SKM-1 (cell line): ENCODE results near the gene ZDHHC11B.
"Not testable (repeated sequence)": the region's sequence is repeated elsewhere in the genome, so short reads cannot be mapped to it uniquely, and the experiment has no call there.

ENCODE experiments used
- DNase-seq: peaks from one replicate; lab custom pipeline; 2025; ENCODE audit not compliant: unreplicated experiment; lab: John Stamatoyannopoulos, UW

The ZDHHC11B gene

GRCh38 chr5:691049-691448 lies 93.5 kb downstream of the ZDHHC11B start:
- not testable (repeated sequence) for DNase-seq

GRCh38 chr5:690293-690692 lies 94.2 kb downstream of the ZDHHC11B start:
- DNase-seq, result not testable (repeated sequence)

DNA sequence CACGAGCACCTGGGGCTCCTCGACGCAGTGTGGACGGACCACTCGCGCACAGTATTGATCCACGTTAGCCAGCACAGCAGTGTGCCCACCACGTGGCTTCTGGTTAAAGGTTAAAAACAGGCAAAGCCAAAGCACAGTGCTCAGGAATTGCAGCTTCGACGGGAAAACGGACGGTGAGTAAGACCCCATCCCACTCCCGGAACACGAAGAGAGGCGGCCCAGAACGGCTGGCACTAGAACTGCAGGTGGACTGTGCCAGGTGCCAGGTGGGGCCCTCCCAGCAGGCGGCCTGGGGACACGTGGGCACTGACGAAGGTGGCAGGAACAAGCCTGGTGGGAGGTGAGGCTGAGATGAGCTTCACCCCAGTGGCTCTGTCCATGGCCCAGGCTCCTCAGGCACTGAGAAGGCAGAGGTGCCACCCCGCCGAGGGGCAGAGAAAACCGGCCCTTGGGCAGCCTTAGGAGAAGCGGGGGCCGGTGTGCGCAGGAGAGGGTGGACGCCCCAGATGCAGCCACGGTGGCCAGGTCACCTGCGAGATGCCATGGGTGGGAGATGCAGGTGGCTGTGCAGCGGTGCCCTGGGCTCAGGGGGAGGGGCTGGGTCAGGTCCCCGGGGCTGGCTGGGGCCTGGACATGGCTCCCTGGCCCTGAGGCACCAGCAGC lies 96.0 kb downstream of the ZDHHC11B start:
- not testable (repeated sequence) for DNase-seq

- not testable (repeated sequence) for DNase-seq
These were observed 97.6 kb downstream of the ZDHHC11B start for GRCh38 chr5:686936-687335.

DNA sequence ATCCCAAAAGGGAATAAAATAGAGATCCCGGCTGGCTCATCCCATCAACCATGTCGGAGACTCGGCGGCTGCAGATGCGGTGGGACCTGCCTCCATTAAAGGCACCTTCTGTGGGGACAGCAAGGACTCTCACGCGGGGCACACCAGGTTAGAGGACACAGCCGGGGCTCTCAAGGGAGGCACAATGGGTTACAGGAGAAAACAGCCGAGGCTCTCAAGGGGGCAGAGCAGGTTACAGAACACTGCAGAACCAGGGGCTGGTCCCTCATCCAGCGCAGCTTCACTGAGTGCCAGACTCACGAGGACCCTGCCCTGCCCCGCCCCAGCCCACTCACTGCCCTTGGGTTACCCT lies 98.4 kb downstream of the ZDHHC11B start:
- DNase-seq, result not testable (repeated sequence)

DNA sequence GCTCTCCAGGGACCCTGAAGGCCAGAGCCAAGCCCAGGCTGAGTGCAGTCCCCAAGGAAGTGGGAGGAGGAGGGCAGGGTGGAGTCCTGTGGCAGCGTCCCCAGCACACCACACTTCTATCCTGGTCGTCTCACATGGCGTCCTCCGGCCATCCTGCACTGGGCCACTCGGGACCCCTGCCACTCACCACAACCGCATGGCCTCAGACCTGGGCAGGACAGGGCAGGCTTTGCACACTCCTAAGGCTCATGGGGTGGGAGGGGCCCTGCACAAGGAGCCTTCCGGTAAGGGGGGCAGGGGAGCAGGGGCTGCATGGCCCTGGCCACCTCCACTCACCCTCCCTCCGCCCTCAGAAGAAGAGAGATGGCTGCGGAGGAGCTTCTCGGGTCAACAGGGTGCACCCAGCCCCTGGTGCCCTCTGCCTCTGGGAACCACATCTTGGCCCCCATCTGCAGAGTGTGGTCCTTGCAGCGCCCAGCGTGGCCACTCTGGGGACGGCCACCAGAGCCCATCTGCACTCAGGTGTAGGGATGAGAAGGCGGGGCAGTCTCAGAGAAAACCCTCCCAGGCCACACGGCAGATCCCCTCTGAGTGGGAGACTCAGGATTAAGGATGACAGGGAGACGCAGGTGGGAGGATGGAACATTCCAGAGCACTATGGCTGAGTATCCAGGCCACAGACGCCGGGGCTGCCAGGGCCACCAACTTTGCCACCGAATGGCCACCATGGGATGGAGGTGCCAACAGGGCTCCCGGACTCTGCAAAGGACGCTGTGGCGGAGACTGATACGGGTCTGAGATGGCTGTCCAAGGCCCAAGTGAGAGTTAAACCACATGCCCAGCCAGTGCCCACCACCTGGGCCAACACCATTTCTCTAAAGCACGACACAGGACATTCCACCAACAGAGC lies 99.0 kb downstream of the ZDHHC11B start:
- no peak for DNase-seq

GRCh38 chr5:684751-685216 lies 99.7 kb downstream of the ZDHHC11B start:
- no peak for DNase-seq

DNA sequence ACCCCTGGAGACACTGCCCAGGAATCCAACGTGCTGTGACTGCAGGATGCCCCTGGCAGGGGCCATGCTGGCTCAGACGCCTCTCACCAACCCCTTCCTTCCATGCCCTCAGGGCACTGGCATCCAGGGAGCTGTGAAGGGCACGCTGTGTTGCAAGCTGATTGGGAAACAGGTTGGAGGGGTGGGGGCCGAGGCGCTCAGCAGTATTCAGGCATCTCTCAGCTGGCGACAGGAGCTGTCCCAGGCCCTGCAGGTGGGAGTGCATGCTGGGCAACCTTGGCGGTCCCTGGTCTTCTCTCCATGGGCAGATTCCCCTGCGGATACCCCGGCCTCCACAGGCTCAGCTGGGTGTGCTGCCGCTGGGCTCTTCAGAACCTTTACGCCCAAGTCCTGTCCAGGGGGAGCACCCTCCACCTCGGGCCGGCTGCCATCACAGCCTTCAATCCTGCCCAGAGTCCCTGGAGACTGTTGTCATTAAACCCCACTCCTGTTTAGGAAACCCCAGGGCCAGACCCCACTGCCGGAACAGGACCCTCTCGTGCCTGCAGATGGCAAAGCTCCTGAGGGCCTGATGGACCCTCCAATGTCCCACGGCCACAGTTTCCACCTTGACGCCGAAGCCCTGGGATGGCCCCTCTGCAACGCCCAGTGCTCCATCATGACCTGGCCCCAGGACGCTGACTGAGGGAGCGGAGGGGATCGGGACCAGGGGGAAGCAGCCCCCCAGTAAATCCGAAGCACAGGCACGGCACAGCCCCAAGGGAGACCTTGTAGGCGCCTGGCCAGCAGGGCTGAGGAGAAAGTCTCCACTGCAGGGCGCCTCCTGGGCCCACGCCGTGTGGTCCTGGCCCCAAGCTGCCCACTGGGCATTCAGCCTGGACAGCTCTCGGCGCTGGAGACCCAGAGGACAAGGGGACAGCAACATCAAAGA lies 100.7 kb downstream of the ZDHHC11B start:
- no peak for DNase-seq

GRCh38 chr5:682651-683358 lies 101.7 kb downstream of the ZDHHC11B start:
- not testable (repeated sequence) for DNase-seq

GRCh38 chr5:682216-682615 lies 102.3 kb downstream of the ZDHHC11B start:
- not testable (repeated sequence) for DNase-seq

DNA sequence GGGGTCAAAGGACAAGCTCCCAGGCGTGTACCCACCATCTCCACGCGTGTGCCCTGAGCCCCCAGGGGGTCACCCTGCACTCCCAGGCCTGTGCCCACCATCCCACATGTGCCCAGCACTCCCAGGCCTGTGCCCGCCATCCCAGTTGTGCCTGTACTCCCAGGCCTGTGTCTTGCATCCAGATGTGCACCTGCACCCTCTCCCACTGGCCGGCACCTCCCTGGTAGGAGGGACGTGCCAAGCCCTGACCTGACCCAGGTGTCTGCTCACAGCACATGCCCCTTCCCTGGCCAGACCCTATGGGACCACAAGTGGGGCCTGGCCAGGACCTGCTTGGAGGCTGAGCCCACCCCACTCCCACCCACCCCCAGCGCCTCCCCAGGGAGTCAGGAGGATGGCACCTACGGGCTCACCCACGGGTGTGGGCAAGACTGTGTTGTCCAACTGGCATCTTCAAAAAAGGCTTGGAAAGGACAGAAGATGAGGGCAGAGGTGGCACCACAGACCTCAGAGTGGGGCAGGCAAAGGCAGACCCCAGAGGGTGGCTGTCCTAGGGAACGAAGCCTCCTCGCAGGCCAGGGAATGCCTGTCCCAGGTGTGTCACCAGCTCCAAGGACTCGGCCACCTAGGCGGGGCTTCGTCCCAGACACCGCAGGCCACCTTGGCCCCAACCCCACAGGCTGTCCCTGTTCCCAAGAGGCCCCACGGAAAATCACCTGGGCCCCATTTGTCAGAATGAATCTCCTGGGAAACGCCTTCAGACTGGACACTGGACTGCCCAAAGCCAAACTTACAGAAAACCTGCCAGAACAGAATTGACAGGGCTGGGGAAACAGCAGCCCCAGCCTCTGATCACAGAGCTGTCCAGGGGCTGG lies 103.0 kb downstream of the ZDHHC11B start:
- not testable (repeated sequence) for DNase-seq

DNA sequence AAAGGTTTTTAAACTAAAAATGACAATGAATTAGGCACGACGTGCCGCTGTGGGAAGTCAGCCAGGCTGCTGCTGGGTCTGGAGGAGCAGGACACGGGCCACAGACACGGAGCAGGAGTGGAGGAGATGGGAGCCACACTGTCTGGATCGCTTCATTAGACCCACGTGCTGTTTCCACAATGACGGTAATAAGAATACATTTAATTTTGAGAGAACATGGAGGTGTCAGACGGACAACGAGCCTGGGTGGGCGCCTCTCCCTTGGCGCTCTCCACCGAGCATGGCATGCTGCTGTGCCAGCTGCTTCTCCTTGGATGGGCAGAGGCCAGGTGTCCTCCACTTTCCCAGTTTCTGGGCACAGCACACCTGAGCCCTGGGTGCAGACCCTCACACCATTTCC lies 103.7 kb downstream of the ZDHHC11B start:
- DNase-seq, result not testable (repeated sequence)

GRCh38 chr5:680118-680795 lies 104.3 kb downstream of the ZDHHC11B start:
- not testable (repeated sequence) for DNase-seq

GRCh38 chr5:679166-679895 lies 105.2 kb downstream of the ZDHHC11B start:
- DNase-seq, result not testable (repeated sequence)

GRCh38 chr5:678521-678920 lies 106.0 kb downstream of the ZDHHC11B start:
- not testable (repeated sequence) for DNase-seq

- no peak for DNase-seq
These were observed 107.1 kb downstream of the ZDHHC11B start for GRCh38 chr5:677131-678101.

GRCh38 chr5:676699-677076 lies 107.8 kb downstream of the ZDHHC11B start:
- DNase-seq, result no peak
